Activated CD4-positive, alpha-beta memory T cell treated with anti-CD3 and anti-CD28 coated beads for 36 hours (primary cell): ENCODE results near the gene COL28A1. TPM values are rescaled to one million over a fixed set of nuclear protein-coding genes. Genes with fewer than 3 reads are reported as not detected.

ENCODE experiments used
- CTCF ChIA-PET: fragments of 350-600 bp; sonication (Branson Sonifier 250); formaldehyde crosslinking; loops from one replicate; lab custom pipeline; 2021; ENCODE audit warnings: antibody characterized with exemption, inconsistent platforms; lab: Charles Lee
- POLR2A ChIA-PET: fragments of 350-600 bp; sonication (Branson Sonifier 250); formaldehyde crosslinking; loops from one replicate; lab custom pipeline; 2021; ENCODE audit warnings: antibody characterized with exemption; lab: Charles Lee
- DNase-seq: peaks from one replicate; pipeline ENCODE4 v3.0.0-alpha.2; 2020
- H3K27ac Mint-ChIP-seq: one replicate; pipeline ENCODE4 v1.8.0; 2021; ENCODE audit warnings: mixed read lengths
- H3K27me3 Mint-ChIP-seq: one replicate; pipeline ENCODE4 v1.8.0; 2021; ENCODE audit warnings: mixed read lengths
- H3K36me3 Mint-ChIP-seq: one replicate; pipeline ENCODE4 v1.8.0; 2021; ENCODE audit warnings: mixed read lengths
- H3K4me1 Mint-ChIP-seq: one replicate; pipeline ENCODE4 v1.8.0; 2021; ENCODE audit warnings: low read depth, mixed read lengths
- H3K4me3 Mint-ChIP-seq: one replicate; pipeline ENCODE4 v1.8.0; 2021; ENCODE audit warnings: mild to moderate bottlenecking, mixed read lengths
- H3K9me3 Mint-ChIP-seq: one replicate; pipeline ENCODE4 v1.8.0; 2021; ENCODE audit warnings: mixed read lengths
- intact Hi-C: fragments of 100-400 bp; cut with micrococcal nuclease; formaldehyde crosslinking; loops from one replicate; pipeline ENCODE4 v1.15.1; 2023
- total RNA-seq, 2 experiments: library from RNA; stranded (reverse); gene quantifications; one replicate each; pipeline ENCODE4 v1.2.3, GENCODE V29; 2021

COL28A1 gene
- total RNA-seq, result under 1 TPM in 1 of 2 experiments, not detected in 1; 0.19 TPM

- ChIA-PET CTCF (interaction anchor here (2.1 kb wide), 1 partner anchor 432 kb away, joined by 11 read pairs; no protein-coding TSS in a partner anchor), POLR2A (no interaction called here)
- Mint-ChIP-seq H3K36me3 (no peaks in the 10 kb centered on the region), H3K9me3 (no peaks in the 10 kb centered on the region), H3K4me1 (no peaks in the 10 kb centered on the region), H3K27ac (no peak within 1 kb of the TSS), H3K4me3 (no peak within 1 kb of the TSS), H3K27me3 (peaks cover 8% of the 10 kb centered on the region)
- intact Hi-C loops, result no loop called here
- DNase-seq, result no peak
Observed at GRCh38 chr7:7535691-7536090, at the start of gene COL28A1. Gene COL28A1, minus strand, starts transcription at chr7:7535873. Its CDS starts 2,998 bp downstream, at chr7:7532875.

- ChIA-PET POLR2A (no interaction called here), CTCF (interaction anchor here (0.9 kb wide), 1 partner anchor 10 kb away, joined by 3 read pairs; no protein-coding TSS in a partner anchor)
- no peak for DNase-seq
- Mint-ChIP-seq H3K4me3 (no peak overlapping the region), H3K27ac (no peak overlapping the region), H3K36me3 (peaks cover 4% of the 10 kb centered on the region), H3K27me3 (no peaks in the 10 kb centered on the region), H3K4me1 (no peaks in the 10 kb centered on the region), H3K9me3 (no peaks in the 10 kb centered on the region)
- intact Hi-C loops, result no loop called here
Observed at GRCh38 chr7:7584653-7585052, 49.0 kb upstream of the COL28A1 start.

- Mint-ChIP-seq H3K4me1 (no peaks in the 10 kb centered on the region), H3K4me3 (no peak overlapping the region), H3K36me3 (peaks cover 10% of the 10 kb centered on the region), H3K27me3 (no peaks in the 10 kb centered on the region), H3K9me3 (no peaks in the 10 kb centered on the region), H3K27ac (no peak overlapping the region)
- ChIA-PET POLR2A (no interaction called here), CTCF (interaction anchor here (0.9 kb wide), 1 partner anchor 11 kb away, joined by 3 read pairs; no protein-coding TSS in a partner anchor)
- no peak for DNase-seq
- intact Hi-C loops, result no loop called here
Observed at GRCh38 chr7:7583731-7584130, 48.1 kb upstream of the COL28A1 start.

GRCh38 chr7:7582596-7582995 lies 46.9 kb upstream of the COL28A1 start:
- CTCF ChIA-PET, result interaction anchor here (1.0 kb wide), 1 partner anchor 13 kb away, joined by 5 read pairs; no protein-coding TSS in a partner anchor
- H3K27me3 Mint-ChIP-seq, result no peaks in the 10 kb centered on the region
- no peaks in the 10 kb centered on the region for H3K4me1 Mint-ChIP-seq
- POLR2A ChIA-PET, result no interaction called here
- no peak overlapping the region for H3K27ac Mint-ChIP-seq
- intact Hi-C loops, result no loop called here
- no peaks in the 10 kb centered on the region for H3K9me3 Mint-ChIP-seq
- no peak for DNase-seq
- H3K36me3 Mint-ChIP-seq, result peaks cover 10% of the 10 kb centered on the region
- no peak overlapping the region for H3K4me3 Mint-ChIP-seq

- POLR2A ChIA-PET, result no interaction called here
Observed at GRCh38 chr7:7581531-7582179, 46.0 kb upstream of the COL28A1 start.

GRCh38 chr7:7579638-7580037 lies 44.0 kb upstream of the COL28A1 start:
- no peaks in the 10 kb centered on the region for H3K9me3 Mint-ChIP-seq
- no peak for DNase-seq

More at GRCh38 chr7:7581531-7582179, 46.0 kb upstream of the COL28A1 start:
- H3K9me3 Mint-ChIP-seq, result no peaks in the 10 kb centered on the region
- no peaks in the 10 kb centered on the region for H3K27me3 Mint-ChIP-seq
- intact Hi-C loops, result no loop called here
- H3K27ac Mint-ChIP-seq, result no peak overlapping the region
- no peak overlapping the region for H3K4me3 Mint-ChIP-seq
- peaks cover 10% of the 10 kb centered on the region for H3K36me3 Mint-ChIP-seq
- DNase-seq, result no peak
- CTCF ChIA-PET, result interaction anchor here (1.3 kb wide), 1 partner anchor 13 kb away, joined by 3 read pairs; no protein-coding TSS in a partner anchor
- no peaks in the 10 kb centered on the region for H3K4me1 Mint-ChIP-seq

GRCh38 chr7:7577888-7578287 lies 42.2 kb upstream of the COL28A1 start:
- ChIA-PET CTCF (interaction anchor here (0.7 to 1.2 kb wide), 2 partner anchors 10 to 274 kb away, joined by 3 to 4 read pairs; no protein-coding TSS in a partner anchor), POLR2A (no interaction called here)
- no peaks in the 10 kb centered on the region for H3K9me3 Mint-ChIP-seq
- intact Hi-C loops, result no loop called here
- H3K4me3 Mint-ChIP-seq, result no peak overlapping the region
- peaks cover 22% of the 10 kb centered on the region for H3K36me3 Mint-ChIP-seq
- no peaks in the 10 kb centered on the region for H3K27me3 Mint-ChIP-seq
- DNase-seq, result no peak
- no peak overlapping the region for H3K27ac Mint-ChIP-seq
- peaks cover 6% of the 10 kb centered on the region for H3K4me1 Mint-ChIP-seq

More at GRCh38 chr7:7579638-7580037, 44.0 kb upstream of the COL28A1 start:
- Mint-ChIP-seq H3K4me3 (no peak overlapping the region), H3K36me3 (peaks cover 11% of the 10 kb centered on the region), H3K27ac (no peak overlapping the region), H3K4me1 (no peaks in the 10 kb centered on the region), H3K27me3 (no peaks in the 10 kb centered on the region)
- intact Hi-C loops, result no loop called here
- CTCF ChIA-PET, result no interaction called here
- POLR2A ChIA-PET, result no interaction called here

- H3K9me3 Mint-ChIP-seq, result no peaks in the 10 kb centered on the region
- H3K4me3 Mint-ChIP-seq, result no peak overlapping the region
- intact Hi-C loops, result no loop called here
- ChIA-PET CTCF (no interaction called here), POLR2A (no interaction called here)
- H3K4me1 Mint-ChIP-seq, result peaks cover 12% of the 10 kb centered on the region
- H3K27me3 Mint-ChIP-seq, result no peaks in the 10 kb centered on the region
- peaks cover 25% of the 10 kb centered on the region for H3K36me3 Mint-ChIP-seq
- no peak overlapping the region for H3K27ac Mint-ChIP-seq
- no peak for DNase-seq
Observed at GRCh38 chr7:7576344-7576743, 40.7 kb upstream of the COL28A1 start.

- Mint-ChIP-seq H3K9me3 (no peaks in the 10 kb centered on the region), H3K4me3 (no peak overlapping the region), H3K27me3 (no peaks in the 10 kb centered on the region), H3K4me1 (peaks cover 30% of the 10 kb centered on the region), H3K36me3 (peaks cover 26% of the 10 kb centered on the region), H3K27ac (no peak overlapping the region)
- no peak for DNase-seq
- intact Hi-C loops, result no loop called here
- ChIA-PET POLR2A (interaction anchor here (1.2 kb wide), 1 partner anchor 66 kb away, joined by 4 read pairs; the partner anchor contains the start of gene UMAD1), CTCF (no interaction called here)
Observed at GRCh38 chr7:7573701-7574100, 38.0 kb upstream of the COL28A1 start.

GRCh38 chr7:7570584-7570983 lies 34.9 kb upstream of the COL28A1 start:
- no peak overlapping the region for H3K27ac Mint-ChIP-seq
- ChIA-PET CTCF (no interaction called here), POLR2A (no interaction called here)
- H3K4me3 Mint-ChIP-seq, result no peak overlapping the region
- H3K27me3 Mint-ChIP-seq, result no peaks in the 10 kb centered on the region
- H3K36me3 Mint-ChIP-seq, result peaks cover 30% of the 10 kb centered on the region
- DNase-seq, result no peak
- H3K9me3 Mint-ChIP-seq, result no peaks in the 10 kb centered on the region
- H3K4me1 Mint-ChIP-seq, result peaks cover 41% of the 10 kb centered on the region
- intact Hi-C loops, result no loop called here

- intact Hi-C loops, result loop anchor here (1.0 kb wide), 1 partner anchor 70 kb away; no protein-coding TSS in a partner anchor
- Mint-ChIP-seq H3K4me1 (peaks cover 41% of the 10 kb centered on the region), H3K27ac (peak overlapping the region; percentile 71), H3K36me3 (peaks cover 30% of the 10 kb centered on the region), H3K27me3 (no peaks in the 10 kb centered on the region), H3K9me3 (no peaks in the 10 kb centered on the region), H3K4me3 (peak overlapping the region; percentile 81)
- ChIA-PET POLR2A (no interaction called here), CTCF (no interaction called here)
- no peak for DNase-seq
Observed at GRCh38 chr7:7569615-7570014, 33.9 kb upstream of the COL28A1 start.

- POLR2A ChIA-PET, result interaction anchor here (1.4 kb wide), 1 partner anchor 150 kb away, joined by 3 read pairs; the partner anchor contains the start of gene RPA3
- Mint-ChIP-seq H3K4me1 (peaks cover 41% of the 10 kb centered on the region), H3K9me3 (no peaks in the 10 kb centered on the region), H3K27ac (peak overlapping the region; percentile 71), H3K27me3 (no peaks in the 10 kb centered on the region), H3K36me3 (peaks cover 26% of the 10 kb centered on the region), H3K4me3 (peak overlapping the region; percentile 81)
- CTCF ChIA-PET, result no interaction called here
- intact Hi-C loops, result loop anchor here (1.0 kb wide), 1 partner anchor 70 kb away; no protein-coding TSS in a partner anchor
- no peak for DNase-seq
Observed at GRCh38 chr7:7569081-7569527, 33.4 kb upstream of the COL28A1 start.
